AG04449 (cell line): ENCODE measurements around the gene TBC1D1.

Experiments used
- CTCF ChIA-PET: fragments of 350-600 bp; formaldehyde crosslinking; extraction: SDS; loops from one replicate; lab custom pipeline; 2021; ENCODE audit warnings: antibody characterized with exemption; lab: Yijun Ruan, JAX
- POLR2A ChIA-PET: fragments of 400-600, 350-600 bp; formaldehyde crosslinking; extraction: SDS; loops from one replicate; lab custom pipeline; 2020; ENCODE audit warnings: antibody characterized with exemption, inconsistent platforms; lab: Yijun Ruan, JAX
- DNase-seq: peaks from one replicate; pipeline ENCODE4 v3.0.0-alpha.2; 2010; ENCODE audit warnings: low read depth, low spot score
- H3K4me3 ChIP-seq: 2 replicates; pipeline ENCODE4 v1.5.1; 2011; ENCODE audit warnings: low read depth, mild to moderate bottlenecking, control low read depth, low read length
- TF ChIP-seq, protein P1 (sequence below): IDR thresholded peaks from one replicate; pipeline ENCODE4 v1.5.1; 2011; ENCODE audit warnings: mild to moderate bottlenecking, moderate library complexity, low read length, control low read depth, inconsistent platforms; ENCODE audit not compliant: insufficient read depth; ENCODE audit errors: missing control alignments

The TBC1D1 gene

DNA sequence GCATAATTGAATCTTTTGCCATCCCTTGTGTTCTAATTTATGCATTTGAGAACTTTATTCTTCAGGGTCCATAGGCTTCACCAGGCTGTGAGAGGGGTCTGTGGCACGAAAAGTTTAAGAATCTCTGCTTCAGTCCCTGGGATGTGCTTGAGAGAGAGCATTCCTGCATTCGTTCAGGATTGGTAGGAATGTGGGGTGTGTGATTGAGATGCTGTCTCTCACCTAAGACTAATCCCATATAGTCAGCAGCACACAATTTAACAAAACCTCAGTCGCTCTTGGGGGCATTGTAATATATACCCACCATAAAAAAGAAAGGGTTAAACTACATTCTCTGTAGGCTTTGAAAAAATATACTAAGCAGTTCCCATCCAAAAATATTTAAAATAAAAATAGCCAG is 111.0 kb downstream of the TBC1D1 start:
- ChIA-PET POLR2A (no interaction called here), CTCF (no interaction called here)
- no peak for DNase-seq
- TF ChIP-seq, protein P1, sequence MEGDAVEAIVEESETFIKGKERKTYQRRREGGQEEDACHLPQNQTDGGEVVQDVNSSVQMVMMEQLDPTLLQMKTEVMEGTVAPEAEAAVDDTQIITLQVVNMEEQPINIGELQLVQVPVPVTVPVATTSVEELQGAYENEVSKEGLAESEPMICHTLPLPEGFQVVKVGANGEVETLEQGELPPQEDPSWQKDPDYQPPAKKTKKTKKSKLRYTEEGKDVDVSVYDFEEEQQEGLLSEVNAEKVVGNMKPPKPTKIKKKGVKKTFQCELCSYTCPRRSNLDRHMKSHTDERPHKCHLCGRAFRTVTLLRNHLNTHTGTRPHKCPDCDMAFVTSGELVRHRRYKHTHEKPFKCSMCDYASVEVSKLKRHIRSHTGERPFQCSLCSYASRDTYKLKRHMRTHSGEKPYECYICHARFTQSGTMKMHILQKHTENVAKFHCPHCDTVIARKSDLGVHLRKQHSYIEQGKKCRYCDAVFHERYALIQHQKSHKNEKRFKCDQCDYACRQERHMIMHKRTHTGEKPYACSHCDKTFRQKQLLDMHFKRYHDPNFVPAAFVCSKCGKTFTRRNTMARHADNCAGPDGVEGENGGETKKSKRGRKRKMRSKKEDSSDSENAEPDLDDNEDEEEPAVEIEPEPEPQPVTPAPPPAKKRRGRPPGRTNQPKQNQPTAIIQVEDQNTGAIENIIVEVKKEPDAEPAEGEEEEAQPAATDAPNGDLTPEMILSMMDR, result no peak
- H3K4me3 ChIP-seq, result no peak overlapping the region

DNA sequence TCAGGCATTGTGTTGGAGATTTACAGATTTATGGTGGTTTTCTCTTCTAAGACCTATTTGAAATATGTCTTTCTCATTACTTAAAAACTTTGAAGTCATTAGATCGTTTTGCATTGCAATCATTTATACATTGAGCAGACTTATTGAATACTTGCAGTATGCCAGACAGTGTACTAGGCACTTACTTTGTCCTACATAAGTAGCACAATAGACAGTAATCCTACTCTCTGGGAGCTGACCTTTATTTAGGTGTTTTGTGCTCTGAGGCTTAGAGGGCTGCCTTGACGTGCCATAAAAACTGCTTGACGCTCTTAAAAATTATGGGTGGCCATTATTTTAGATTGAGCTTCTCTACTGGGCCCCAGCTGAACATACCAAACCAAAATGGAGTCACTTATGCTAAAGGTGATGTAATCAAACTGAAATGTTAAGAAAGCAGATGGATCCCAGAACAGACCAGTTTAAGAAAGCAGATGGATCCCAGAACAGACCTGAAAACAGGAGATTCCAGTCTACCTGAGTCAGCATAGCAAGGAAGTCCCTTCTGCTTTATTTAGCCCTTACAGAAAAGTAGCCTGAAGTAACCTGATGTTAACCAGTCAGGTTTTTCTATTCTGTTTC is 111.7 kb downstream of the TBC1D1 start:
- TF ChIP-seq, protein P1, result no peak
- ChIA-PET POLR2A (no interaction called here), CTCF (no interaction called here)
- H3K4me3 ChIP-seq, result no peak overlapping the region
- DNase-seq, result no peak

DNA sequence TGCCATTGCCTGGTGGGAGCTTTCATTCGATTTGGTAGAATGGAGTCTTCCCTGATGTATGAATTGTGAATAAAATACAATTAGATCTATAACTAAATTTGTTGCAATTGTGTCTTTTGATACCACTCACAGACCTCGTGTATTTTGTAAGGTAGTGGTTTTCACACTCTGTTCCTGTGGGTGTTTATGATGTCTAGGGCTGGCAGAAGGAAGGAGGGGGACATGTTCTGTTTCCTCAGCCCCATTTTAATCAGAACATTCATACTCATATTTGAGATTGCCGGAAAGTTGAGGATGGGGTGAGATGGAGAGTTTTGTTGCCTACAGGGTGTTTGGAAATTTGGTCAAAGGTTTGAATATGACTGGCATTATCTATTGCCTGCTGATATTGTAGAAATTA is 112.2 kb downstream of the TBC1D1 start:
- DNase-seq, result no peak
- no peak overlapping the region for H3K4me3 ChIP-seq
- TF ChIP-seq, protein P1, result no peak
- ChIA-PET POLR2A (no interaction called here), CTCF (interaction anchor here (1.2 kb wide), 1 partner anchor 33 kb away, joined by 4 read pairs; no protein-coding TSS in a partner anchor)

DNA sequence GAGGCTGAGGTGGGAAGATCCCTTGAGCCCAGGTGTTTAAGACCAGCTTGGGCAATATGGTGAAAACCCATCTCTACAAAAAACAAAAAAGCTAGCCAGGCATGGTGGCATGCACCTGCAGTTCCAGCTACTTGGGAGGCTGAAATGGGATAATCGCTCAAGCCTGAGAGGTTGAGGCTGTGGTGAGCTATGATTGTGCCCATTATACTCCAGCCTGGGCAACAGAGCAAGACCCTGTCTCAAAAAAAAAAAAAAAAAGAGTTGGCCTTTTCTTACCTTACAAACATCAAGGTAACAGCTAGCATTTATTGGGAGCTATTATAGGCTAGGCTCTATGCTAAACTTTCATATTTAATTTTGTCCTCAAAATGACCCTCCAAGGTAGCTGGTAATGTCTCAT is 112.7 kb downstream of the TBC1D1 start:
- no peak for DNase-seq
- TF ChIP-seq, protein P1, result no peak
- no peak overlapping the region for H3K4me3 ChIP-seq
- CTCF ChIA-PET, result interaction anchor here (1.2 kb wide), 1 partner anchor 32 kb away, joined by 4 read pairs; no protein-coding TSS in a partner anchor
- POLR2A ChIA-PET, result no interaction called here

DNA sequence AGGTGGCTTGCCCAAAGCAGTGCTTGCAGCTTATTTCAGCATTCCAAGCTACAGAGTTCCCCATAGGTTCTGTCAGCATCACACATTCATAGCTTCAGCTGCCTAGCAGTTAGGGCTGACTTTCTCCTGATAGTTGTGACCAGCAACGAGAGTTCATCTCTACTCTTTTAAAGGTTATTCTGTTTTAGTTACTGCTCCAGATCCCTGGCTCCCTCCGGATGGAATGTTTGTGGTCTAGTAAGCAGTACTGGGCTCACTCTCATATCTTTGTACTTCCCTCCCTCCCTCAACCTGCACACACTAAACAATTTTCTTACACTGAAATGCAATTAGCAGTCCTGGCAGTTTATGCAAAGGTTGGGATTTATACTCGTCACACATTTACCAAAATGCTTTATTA is 113.2 kb downstream of the TBC1D1 start:
- H3K4me3 ChIP-seq, result no peak overlapping the region
- CTCF ChIA-PET, result interaction anchor here (1.2 to 1.6 kb wide), 2 partner anchors 25 to 32 kb away, joined by 4 read pairs; no protein-coding TSS in a partner anchor
- TF ChIP-seq, protein P1, result no peak
- POLR2A ChIA-PET, result no interaction called here
- no peak for DNase-seq

DNA sequence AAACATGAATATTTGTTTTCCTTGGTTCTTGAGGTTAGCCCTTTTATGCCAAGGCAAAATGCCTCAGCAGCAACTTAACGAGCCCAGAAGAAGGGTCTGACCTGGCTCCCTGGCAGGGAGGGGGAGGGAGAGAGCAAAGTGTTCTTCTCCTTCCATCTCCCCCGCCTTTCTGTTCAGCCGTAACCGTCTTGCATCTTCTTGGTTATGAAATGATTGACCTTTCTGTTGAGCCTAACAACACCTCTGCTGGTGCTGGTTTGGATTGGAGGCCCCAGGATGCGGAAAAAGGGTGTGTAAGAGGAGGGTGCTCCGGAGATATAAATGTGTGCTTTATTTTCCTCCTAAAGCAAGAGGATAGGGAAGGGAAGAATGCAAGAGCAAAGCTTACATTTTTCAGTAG is 114.0 kb downstream of the TBC1D1 start:
- POLR2A ChIA-PET, result no interaction called here
- CTCF ChIA-PET, result interaction anchor here (1.6 kb wide), 1 partner anchor 26 kb away, joined by 4 read pairs; no protein-coding TSS in a partner anchor
- H3K4me3 ChIP-seq, result no peak overlapping the region
- TF ChIP-seq, protein P1, result no peak
- DNase-seq, result no peak
